MCF 10A (cell line): Measurements from ENCODE around the gene ADRA1B. TPM values are rescaled to one million over a fixed set of nuclear protein-coding genes. Genes with fewer than 3 reads are reported as not detected.
A peak's percentile ranks its signal among the peaks of the same experiment; 100 is the strongest.

Experiments used
- BruUV-seq: library from RNA; stranded (reverse); fragments of 400-500 nt; replicated peaks from 2 replicates; lab custom pipeline; 2021; lab: Mats Ljungman, UMichigan
- CTCF ChIA-PET: fragments of 300-600 bp; sonication (Branson Sonifier 250); formaldehyde crosslinking; extraction: SDS; loops from one replicate; lab custom pipeline; 2021; ENCODE audit warnings: antibody characterized with exemption, inconsistent platforms; lab: Yijun Ruan, JAX
- POLR2A ChIA-PET: fragments of 300-600, 350-650 bp; sonication (Branson Sonifier 250); formaldehyde crosslinking; extraction: SDS; loops from one replicate; lab custom pipeline; 2020; ENCODE audit warnings: antibody characterized with exemption, inconsistent platforms; lab: Yijun Ruan, JAX
- DNase-seq: peaks from one replicate; pipeline ENCODE4 v3.0.0-alpha.2; 2018; ENCODE audit not compliant: unreplicated experiment
- H3K27ac Mint-ChIP-seq: one replicate; pipeline ENCODE4 v1.8.0; 2022; ENCODE audit warnings: mild to moderate bottlenecking, low read depth, mixed read lengths; ENCODE audit not compliant: unreplicated experiment
- H3K27me3 Mint-ChIP-seq: one replicate; pipeline ENCODE4 v1.8.0; 2022; ENCODE audit warnings: mixed read lengths; ENCODE audit not compliant: insufficient read depth, unreplicated experiment
- H3K36me3 Mint-ChIP-seq: one replicate; pipeline ENCODE4 v1.8.0; 2022; ENCODE audit warnings: mild to moderate bottlenecking, moderate library complexity, mixed read lengths; ENCODE audit not compliant: insufficient read depth, unreplicated experiment
- H3K4me1 Mint-ChIP-seq: one replicate; pipeline ENCODE4 v1.8.0; 2022; ENCODE audit warnings: mixed read lengths; ENCODE audit not compliant: insufficient read depth, unreplicated experiment
- H3K4me3 Mint-ChIP-seq: one replicate; pipeline ENCODE4 v1.8.0; 2022; ENCODE audit warnings: mild to moderate bottlenecking, moderate library complexity, mixed read lengths; ENCODE audit not compliant: unreplicated experiment
- H3K9me3 Mint-ChIP-seq: one replicate; pipeline ENCODE4 v1.8.0; 2022; ENCODE audit warnings: mixed read lengths; ENCODE audit not compliant: unreplicated experiment
- CTCF ChIP-seq: fragments of 200-600 bp; IDR thresholded peaks from one replicate; pipeline ENCODE4 v1.8.0; 2022; ENCODE audit warnings: antibody characterized with exemption, mild to moderate bottlenecking; ENCODE audit not compliant: unreplicated experiment
- intact Hi-C: fragments of 100-400 bp; cut with micrococcal nuclease; formaldehyde crosslinking; loops from 2 replicates; pipeline ENCODE4 v1.14.1; 2022
- total RNA-seq: library from RNA; stranded (reverse); gene quantifications from 2 replicates; pipeline ENCODE4 v1.2.3, GENCODE V29; 2022

ADRA1B gene
- total RNA-seq, 1 experiment from 2014 or later = 0.14 TPM

- POLR2A ChIA-PET = interaction anchor here (1.0 to 1.9 kb wide), 3 partner anchors 17 to 73 kb away, joined by 3 to 8 read pairs (median 3); partner anchors contain the start of gene TTC1
- H3K36me3 Mint-ChIP-seq = no peaks in the 10 kb centered on the region
- intact Hi-C loops = no loop called here
- no TSS peak for BruUV-seq
- H3K27ac Mint-ChIP-seq = no peak overlapping the region
- H3K9me3 Mint-ChIP-seq = no peaks in the 10 kb centered on the region
- TF ChIP-seq CTCF = no peak
- no peak overlapping the region for H3K4me3 Mint-ChIP-seq
- CTCF ChIA-PET = interaction anchor here (0.7 to 1.9 kb wide), 3 partner anchors 29 to 420 kb away, joined by 4 read pairs; no protein-coding TSS in a partner anchor
- DNase-seq = peak; percentile 66
- peaks cover 21% of the 10 kb centered on the region for H3K4me1 Mint-ChIP-seq
- H3K27me3 Mint-ChIP-seq = no peaks in the 10 kb centered on the region
These were observed 19.7 kb downstream of the ADRA1B start for GRCh38 chr5:159935946-159936345.

- peak overlapping the region; percentile 29 for H3K27ac Mint-ChIP-seq
- ChIA-PET CTCF (interaction anchor here (0.7 to 1.9 kb wide), 6 partner anchors 11 to 492 kb away, joined by 3 to 7 read pairs (median 4); no protein-coding TSS in a partner anchor), POLR2A (interaction anchor here (0.6 to 2.4 kb wide), 13 partner anchors 9 to 1930 kb away, joined by 3 to 11 read pairs (median 3); partner anchors contain the start of gene TTC1)
- DNase-seq = peak; percentile 88
- H3K36me3 Mint-ChIP-seq = no peaks in the 10 kb centered on the region
- no peak overlapping the region for H3K4me3 Mint-ChIP-seq
- peaks cover 21% of the 10 kb centered on the region for H3K4me1 Mint-ChIP-seq
- no peaks in the 10 kb centered on the region for H3K27me3 Mint-ChIP-seq
- no TSS peak for BruUV-seq
- TF ChIP-seq CTCF = no peak
- intact Hi-C loops = no loop called here
- H3K9me3 Mint-ChIP-seq = no peaks in the 10 kb centered on the region
These were observed 20.5 kb downstream of the ADRA1B start for GRCh38 chr5:159936686-159937329.

- Mint-ChIP-seq H3K27me3 (no peaks in the 10 kb centered on the region), H3K9me3 (no peaks in the 10 kb centered on the region), H3K4me1 (peaks cover 21% of the 10 kb centered on the region), H3K36me3 (no peaks in the 10 kb centered on the region), H3K4me3 (no peak overlapping the region), H3K27ac (peak overlapping the region; percentile 29)
- no TSS peak for BruUV-seq
- DNase-seq = no peak
- intact Hi-C loops = no loop called here
- ChIA-PET POLR2A (interaction anchor here (0.7 to 2.4 kb wide), 7 partner anchors 9 to 113 kb away, joined by 3 to 11 read pairs (median 6); no protein-coding TSS in a partner anchor), CTCF (interaction anchor here (0.8 to 2.6 kb wide), 6 partner anchors 10 to 651 kb away, joined by 3 to 9 read pairs (median 6); no protein-coding TSS in a partner anchor)
- no peak for TF ChIP-seq CTCF
These were observed 21.3 kb downstream of the ADRA1B start for GRCh38 chr5:159937580-159937979.

GRCh38 chr5:159943326-159943725 lies 27.0 kb downstream of the ADRA1B start:
- TF ChIP-seq CTCF = no peak
- ChIA-PET CTCF (no interaction called here), POLR2A (no interaction called here)
- no TSS peak for BruUV-seq
- Mint-ChIP-seq H3K9me3 (no peaks in the 10 kb centered on the region), H3K4me3 (no peak overlapping the region), H3K27me3 (no peaks in the 10 kb centered on the region), H3K36me3 (no peaks in the 10 kb centered on the region), H3K4me1 (no peaks in the 10 kb centered on the region), H3K27ac (no peak overlapping the region)
- DNase-seq = no peak
- intact Hi-C loops = no loop called here
